H1 (cell line): Measurements from ENCODE around the gene KMT5C. TPM values are rescaled to one million over a fixed set of nuclear protein-coding genes. Genes with fewer than 3 reads are reported as not detected.

Experiments
- CTCF ChIA-PET: fragments of 300-600 bp; sonication (Branson Sonifier 250); formaldehyde crosslinking; loops from one replicate; lab custom pipeline; 2021; ENCODE audit not compliant: partially characterized antibody; lab: Charles Lee
- POLR2A ChIA-PET: fragments of 300-600 bp; sonication (Branson Sonifier 250); formaldehyde crosslinking; loops from one replicate; lab custom pipeline; 2021; ENCODE audit warnings: inconsistent platforms; ENCODE audit not compliant: partially characterized antibody; lab: Charles Lee
- DNase-seq, 2 experiments: peaks; one replicate each; pipeline versions ENCODE4 v3.0.0 to v3.0.0-alpha.2; 2010 to 2022; ENCODE audit warnings: low spot score in 2 of 2, low read depth in 1 of 2, mixed read lengths in 1 of 2
- FAIRE-seq: peaks from 2 replicates; lab custom pipeline; 2011; peaks lifted over from hg19 to GRCh38; lab: Jason Lieb, UNC
- H2AFZ ChIP-seq: 2 replicates; pipeline ENCODE4 v1.8.1; 2012; ENCODE audit warnings: low read length, inconsistent platforms
- H2AK5ac ChIP-seq: 2 replicates; pipeline ENCODE4 v1.6.1; 2013; ENCODE audit warnings: low read depth, low read length
- H2BK120ac ChIP-seq: replicated peaks from 2 replicates; pipeline ENCODE3; 2013; ENCODE audit warnings: low read depth, low read length, inconsistent platforms
- H2BK12ac ChIP-seq: 2 replicates; pipeline ENCODE4 v1.6.1; 2013; ENCODE audit warnings: low read depth, low read length
- H2BK15ac ChIP-seq: 2 replicates; pipeline ENCODE4 v1.6.1; 2013; ENCODE audit warnings: low read length
- H2BK20ac ChIP-seq: 2 replicates; pipeline ENCODE4 v1.6.1; 2013; ENCODE audit warnings: low read length
- H2BK5ac ChIP-seq: 2 replicates; pipeline ENCODE4 v1.6.1; 2013; ENCODE audit warnings: low read depth, low read length
- H3K14ac ChIP-seq: 2 replicates; pipeline ENCODE4 v1.6.1; 2013; ENCODE audit warnings: inconsistent platforms; ENCODE audit not compliant: insufficient read length
- H3K18ac ChIP-seq: 2 replicates; pipeline ENCODE4 v1.6.1; 2013; ENCODE audit warnings: low read length; ENCODE audit errors: extremely low read depth
- H3K23ac ChIP-seq: 2 replicates; pipeline ENCODE4 v1.6.1; 2013; ENCODE audit warnings: inconsistent platforms; ENCODE audit not compliant: insufficient read length
- H3K23me2 ChIP-seq: 2 replicates; pipeline ENCODE4 v1.6.1; 2013; ENCODE audit warnings: low read depth, low read length
- H3K27ac ChIP-seq: 2 replicates; pipeline ENCODE4 v1.6.1; 2011; ENCODE audit warnings: low read depth, low read length, inconsistent platforms
- H3K27me3 ChIP-seq, 4 experiments: replicated peaks in 1 of 4; 1 replicate in 1 of 4; 2 replicates in 3 of 4; pipeline versions ENCODE4 v1.6.1 to v1.8.1; 2011 to 2013; ENCODE audit warnings: low read length in 3 of 4, mild to moderate bottlenecking in 3 of 4, inconsistent platforms in 2 of 4, mixed read lengths in 2 of 4, moderate library complexity in 1 of 4; ENCODE audit not compliant: control insufficient read depth in 3 of 4, insufficient read depth in 3 of 4; ENCODE audit errors: extremely low read depth in 1 of 4
- H3K36me3 ChIP-seq, 4 experiments: 2 replicates each; pipeline versions ENCODE4 v1.6.1 to v1.8.1; 2011 to 2013; ENCODE audit warnings: mild to moderate bottlenecking in 4 of 4, low read length in 3 of 4, moderate library complexity in 2 of 4, control low read depth in 1 of 4, inconsistent platforms in 1 of 4; ENCODE audit not compliant: insufficient read depth in 4 of 4, control insufficient read depth in 2 of 4
- H3K4ac ChIP-seq: replicated peaks from 2 replicates; pipeline ENCODE3; 2013; ENCODE audit warnings: low read length, low read depth, mixed read lengths, inconsistent platforms; ENCODE audit not compliant: insufficient read length
- H3K4me1 ChIP-seq, 4 experiments: replicated peaks in 1 of 4; 1 replicate in 1 of 4; 2 replicates in 3 of 4; pipeline versions ENCODE4 v1.6.1 to v1.8.1; 2011 to 2013; ENCODE audit warnings: low read length in 3 of 4, inconsistent platforms in 2 of 4, mixed read lengths in 1 of 4; ENCODE audit not compliant: insufficient read depth in 4 of 4, control insufficient read depth in 3 of 4
- H3K4me2 ChIP-seq, 2 experiments: 2 replicates each; pipeline versions ENCODE4 v1.6.1 to v1.8.1; 2011 to 2013; ENCODE audit warnings: low read depth in 2 of 2, low read length in 2 of 2, control low read depth in 1 of 2, inconsistent platforms in 1 of 2, mild to moderate bottlenecking in 1 of 2; ENCODE audit not compliant: insufficient read depth in 1 of 2
- H3K4me3 ChIP-seq, 4 experiments: fragments of 200-600, 300-600 bp in 1 of 4; sonication (generic), shearing (Covaris generic), sonication (Bioruptor Twin) in 1 of 4; 2 replicates each; pipeline versions ENCODE4 v1.5.1 to v1.8.1; 2011 to 2016; ENCODE audit warnings: low read length in 4 of 4, low read depth in 3 of 4, control low read depth in 2 of 4, inconsistent platforms in 2 of 4, mild to moderate bottlenecking in 2 of 4, mixed read lengths in 1 of 4, moderate library complexity in 1 of 4; ENCODE audit not compliant: insufficient read depth in 2 of 4; ENCODE audit errors: extremely low read depth in 1 of 4
- H3K56ac ChIP-seq: replicated peaks from 2 replicates; pipeline ENCODE3; 2013; ENCODE audit warnings: low read depth, mild to moderate bottlenecking, mixed read lengths, low read length, inconsistent platforms; ENCODE audit not compliant: insufficient read length
- H3K79me1 ChIP-seq: 2 replicates; pipeline ENCODE4 v1.6.1; 2013; ENCODE audit warnings: low read depth, low read length, control low read depth
- H3K79me2 ChIP-seq, 2 experiments: 2 replicates each; pipeline versions ENCODE4 v1.6.1 to v1.8.1; 2012 to 2013; ENCODE audit warnings: low read length in 2 of 2, mild to moderate bottlenecking in 2 of 2, inconsistent platforms in 1 of 2; ENCODE audit not compliant: insufficient read depth in 2 of 2, control insufficient read depth in 1 of 2
- H3K9ac ChIP-seq, 4 experiments: replicated peaks in 1 of 4; 1 replicate in 1 of 4; 2 replicates in 3 of 4; pipeline versions ENCODE4 v1.6.1 to v1.8.1; 2011 to 2013; ENCODE audit warnings: low read depth in 3 of 4, low read length in 3 of 4, control low read depth in 2 of 4, mild to moderate bottlenecking in 2 of 4, moderate library complexity in 2 of 4, inconsistent platforms in 1 of 4; ENCODE audit errors: extremely low read depth in 1 of 4
- H3K9me3 ChIP-seq, 2 experiments: 2 replicates each; pipeline versions ENCODE4 v1.6.1 to v1.8.1; 2012 to 2013; ENCODE audit warnings: mild to moderate bottlenecking in 2 of 2, moderate library complexity in 2 of 2, control low read depth in 1 of 2, inconsistent platforms in 1 of 2, low read depth in 1 of 2, low read length in 1 of 2, mixed read lengths in 1 of 2; ENCODE audit not compliant: insufficient read depth in 2 of 2
- H4K20me1 ChIP-seq, 2 experiments: replicated peaks in 1 of 2; 2 replicates each; pipeline versions ENCODE3 to v1.8.1; 2011 to 2013; ENCODE audit warnings: inconsistent platforms in 2 of 2, low read length in 2 of 2, mild to moderate bottlenecking in 1 of 2; ENCODE audit not compliant: insufficient read depth in 2 of 2, control insufficient read depth in 1 of 2
- H4K5ac ChIP-seq: 2 replicates; pipeline ENCODE4 v1.6.1; 2013; ENCODE audit warnings: low read length, low read depth, mixed read lengths, inconsistent platforms; ENCODE audit not compliant: insufficient read length
- H4K8ac ChIP-seq: 2 replicates; pipeline ENCODE4 v1.8.0; 2013; ENCODE audit warnings: mild to moderate bottlenecking, moderate library complexity, low read length, inconsistent platforms; ENCODE audit not compliant: insufficient read depth; ENCODE audit errors: extremely low read depth
- H4K91ac ChIP-seq: replicated peaks from 2 replicates; pipeline ENCODE3; 2013; ENCODE audit warnings: low read length, mixed read lengths, inconsistent platforms; ENCODE audit not compliant: insufficient read length
- BACH1 ChIP-seq: IDR thresholded peaks from 2 replicates; pipeline ENCODE4 v1.6.1; 2012; ENCODE audit warnings: low read length, improper control_type of control experiment
- BCL11A ChIP-seq, 2 experiments: IDR thresholded peaks; one replicate each; pipeline ENCODE4 v1.6.1; 2011; ENCODE audit warnings: low read depth in 2 of 2, low read length in 2 of 2, mild to moderate bottlenecking in 2 of 2
- CTCF ChIP-seq, 3 experiments: IDR thresholded peaks; 1 replicate in 2 of 3; 2 replicates in 1 of 3; pipeline versions ENCODE4 v1.5.1 to v1.6.1; 2011; ENCODE audit warnings: low read length in 3 of 3, mild to moderate bottlenecking in 3 of 3, inconsistent platforms in 2 of 3, low read depth in 1 of 3, moderate library complexity in 1 of 3; ENCODE audit not compliant: insufficient read depth in 1 of 3; ENCODE audit errors: control extremely low read depth in 1 of 3
- EZH2 ChIP-seq: fragments of 200-600 bp; sonication (generic); IDR thresholded peaks from 2 replicates; pipeline ENCODE4 v1.7.1; 2012; ENCODE audit warnings: low read depth, mild to moderate bottlenecking, moderate library complexity, low read length, inconsistent platforms; ENCODE audit not compliant: severe bottlenecking
- GABPA ChIP-seq: IDR thresholded peaks from 2 replicates; pipeline ENCODE4 v1.6.1; 2011; ENCODE audit warnings: mild to moderate bottlenecking, low read length, moderate library complexity, borderline replicate concordance; ENCODE audit not compliant: insufficient read depth
- GTF2F1 ChIP-seq: IDR thresholded peaks from 2 replicates; pipeline ENCODE4 v1.6.1; 2012; ENCODE audit warnings: low read depth, low read length, improper control_type of control experiment, borderline replicate concordance
- NRF1 ChIP-seq: IDR thresholded peaks from 2 replicates; pipeline ENCODE4 v1.6.1; 2011; ENCODE audit warnings: mild to moderate bottlenecking, low read depth, low read length, improper control_type of control experiment
- RAD21 ChIP-seq, 2 experiments: IDR thresholded peaks in 1 of 2; conservative IDR thresholded peaks in 1 of 2; 2 replicates each; pipeline ENCODE4 v1.6.1; 2011; ENCODE audit warnings: low read depth in 2 of 2, low read length in 2 of 2, improper control_type of control experiment in 1 of 2, inconsistent platforms in 1 of 2, mild to moderate bottlenecking in 1 of 2, moderate library complexity in 1 of 2
- WGBS, 2 experiments: shearing (Covaris generic) in 1 of 2; methylation state at CpG; one replicate each; pipeline versions ENCODE4 v1.1.6 to v1.1.7; 2013 to 2015; ENCODE audit warnings: low lambda C conversion rate in 2 of 2, mixed read lengths in 2 of 2, inconsistent platforms in 1 of 2, low coverage in 1 of 2, missing lambda C conversion rate in 1 of 2; ENCODE audit not compliant: insufficient replicate concordance in 2 of 2, insufficient coverage in 1 of 2, insufficient read length in 1 of 2; ENCODE audit errors: extremely low coverage in 1 of 2, missing lambda C conversion rate in 1 of 2; 5-methylcytosine and 5-hydroxymethylcytosine counted together
- polyA plus RNA-seq, 7 experiments: library from polyadenylated mRNA; depleted of rRNA in 3 of 7; stranded (reverse) in 5 of 7; unstranded in 2 of 7; fragments of >200 nt in 5 of 7; fragments of 200-250 nt in 2 of 7; gene quantifications; 1 replicate in 5 of 7; 2 replicates in 1 of 7; 4 replicates in 1 of 7; pipeline versions ENCODE4 v1.2.1 to v1.2.3, GENCODE V29; 2011 to 2013; ENCODE audit warnings: missing spikeins in 2 of 7, mixed read lengths in 2 of 7
- total RNA-seq: library from RNA; stranded (reverse); fragmentation: NEBNext Ultra II Directional; extraction: Animal tissue kit (Norgen Biotek cat#: 25700); gene quantifications from 2 replicates; pipeline ENCODE4 v1.2.1, GENCODE V29; 2021

The KMT5C gene
- total and polyA plus RNA-seq, 2 of the 8 experiments (the other 6 are each of a cell fraction or from before 2014, with no cell fraction given) = 24.9 to 31.5 TPM

- H3K9me3 ChIP-seq = no peaks in the 10 kb centered on the region
- peak overlapping the region; percentile 41 for H4K8ac ChIP-seq
- no peak overlapping the region for H2BK120ac ChIP-seq
- H2BK5ac ChIP-seq = no peak overlapping the region
- CTCF ChIA-PET = interaction anchor here (0.5 to 1.6 kb wide), 7 partner anchors 10 to 187 kb away, joined by 3 to 9 read pairs (median 4); no protein-coding TSS in a partner anchor
- no peak overlapping the region for H2BK12ac ChIP-seq
- POLR2A ChIA-PET = interaction anchor here (0.6 to 1.6 kb wide), 9 partner anchors 9 to 86 kb away, joined by 3 to 9 read pairs (median 3); partner anchors contain the start of genes HSPBP1, TMEM190, TMEM238 and UBE2S
- no peak overlapping the region for H3K9ac ChIP-seq
- no peaks in the 10 kb centered on the region for H3K36me3 ChIP-seq
- H3K4me2 ChIP-seq = no peak overlapping the region
- peaks cover 0 to 23% (median 17%) of the 10 kb centered on the region in 4 experiments; a peak in 6 of 7 replicates for H3K4me1 ChIP-seq
- no peak overlapping the region for H3K56ac ChIP-seq
- no peak for FAIRE-seq
- H3K23me2 ChIP-seq = peaks cover 9% of the 10 kb centered on the region; the same call in 1 of the 2 replicates
- no peak overlapping the region for H2AFZ ChIP-seq
- H2BK15ac ChIP-seq = no peak overlapping the region
- H3K27ac ChIP-seq = no peak overlapping the region
- no peak overlapping the region for H4K5ac ChIP-seq
- H3K79me1 ChIP-seq = no peaks in the 10 kb centered on the region
- peaks cover 4 to 28% (median 25%) of the 10 kb centered on the region in 4 experiments for H3K27me3 ChIP-seq
- no peak for DNase-seq
- H2BK20ac ChIP-seq = no peak overlapping the region
- H3K79me2 ChIP-seq = no peaks in the 10 kb centered on the region
- no peak overlapping the region for H3K4ac ChIP-seq
- no peak overlapping the region for H4K91ac ChIP-seq
- WGBS, 2 experiments = 86% methylated on average over 12 of the region's 19 CpGs; no CpG with 5 or more reads in 1 of the 2 experiments
- no peaks in the 10 kb centered on the region for H4K20me1 ChIP-seq
- no peak overlapping the region for H3K23ac ChIP-seq
- no peak overlapping the region for H3K14ac ChIP-seq
- H2AK5ac ChIP-seq = no peak overlapping the region
- no peak for TF ChIP-seq RAD21 (IDR thresholded peaks at IDR 0.05 in 1 of 2, conservative IDR thresholded peaks at IDR 0.05 in 1 of 2; ENCODE audit: low read depth in 2 of 2, low read length in 2 of 2)
- no peak for TF ChIP-seq CTCF (IDR thresholded peaks at IDR 0.05; ENCODE audit: control extremely low read depth in 1 of 3, insufficient read depth in 1 of 3, low read depth in 1 of 3, low read length in 3 of 3)
- no peak for TF ChIP-seq BCL11A (IDR thresholded peaks at IDR 0.05; ENCODE audit: low read depth in 2 of 2, low read length in 2 of 2)
- TF ChIP-seq BACH1 = no peak
- TF ChIP-seq NRF1 = no peak
- no peak for TF ChIP-seq GABPA
- no peak for TF ChIP-seq GTF2F1
- no peak for TF ChIP-seq EZH2
- H3K4me3 ChIP-seq = no peak overlapping the region
- no peak overlapping the region for H3K18ac ChIP-seq
Measured at GRCh38 chr19:55365964-55366363, 26.3 kb downstream of the KMT5C start.
